GM12878 (cell line): Measurements from ENCODE around the gene ABCC2. TPM values are rescaled to one million over a fixed set of nuclear protein-coding genes. Genes with fewer than 3 reads are reported as not detected.
A peak's percentile ranks its signal among the peaks of the same experiment; 100 is the strongest.

Source experiments
- ATAC-seq: fragments of 200-7000 bp; cut with Tn5 transposase; 3 replicates; pipeline ENCODE4 v1.9.1; 2020; ENCODE audit warnings: mild to moderate bottlenecking, moderate library complexity
- BruUV-seq: library from RNA; stranded (reverse); fragments of 400-500 nt; replicated peaks from 2 replicates; lab custom pipeline; 2021; lab: Mats Ljungman, UMichigan
- CTCF ChIA-PET: fragments of 300-600 bp; sonication (Branson Sonifier 250); formaldehyde crosslinking; extraction: SDS; loops from one replicate; lab custom pipeline; 2021; ENCODE audit warnings: inconsistent platforms; lab: Yijun Ruan, JAX
- POLR2A ChIA-PET: fragments of 350-600 bp; formaldehyde crosslinking; extraction: SDS; loops from one replicate; lab custom pipeline; 2021; ENCODE audit warnings: inconsistent platforms; lab: Charles Lee
- RAD21 ChIA-PET: fragments of 300-600 bp; sonication (Branson Sonifier 250); formaldehyde crosslinking; loops from one replicate; lab custom pipeline; 2023; ENCODE audit warnings: antibody characterized with exemption; ENCODE audit not compliant: unreplicated experiment; lab: Charles Lee
- SMC1A ChIA-PET: fragments of 300-600 bp; sonication (Branson Sonifier 250); formaldehyde crosslinking; loops from one replicate; lab custom pipeline; 2023; ENCODE audit not compliant: unreplicated experiment, uncharacterized antibody; lab: Charles Lee
- DNase-seq: peaks from one replicate; pipeline ENCODE4 v3.0.0-alpha.2; 2011; ENCODE audit warnings: low read depth, low spot score
- FAIRE-seq: peaks from 3 replicates; lab custom pipeline; 2011; peaks lifted over from hg19 to GRCh38; lab: Jason Lieb, UNC
- H2AFZ ChIP-seq: 2 replicates; pipeline ENCODE4 v1.6.0; 2011; ENCODE audit warnings: low read depth, low read length, control low read depth; ENCODE audit not compliant: control insufficient read depth
- H3K27ac ChIP-seq: 2 replicates; pipeline ENCODE4 v1.5.1; 2011; ENCODE audit warnings: control low read depth; ENCODE audit not compliant: control insufficient read depth, insufficient read depth
- H3K27me3 ChIP-seq, 2 experiments: replicated peaks in 1 of 2; 2 replicates each; pipeline versions ENCODE4 v1.6.0 to v1.6.1; 2011; ENCODE audit warnings: low read length in 1 of 2; ENCODE audit not compliant: control insufficient read depth in 2 of 2, insufficient read depth in 2 of 2
- H3K36me3 ChIP-seq, 2 experiments: 2 replicates each; pipeline ENCODE4 v1.5.1; 2011; ENCODE audit warnings: low read length in 1 of 2; ENCODE audit not compliant: control insufficient read depth in 2 of 2, insufficient read depth in 2 of 2
- H3K4me1 ChIP-seq: 2 replicates; pipeline ENCODE4 v1.6.1; 2011; ENCODE audit warnings: mild to moderate bottlenecking, low read length, moderate library complexity, mixed read lengths; ENCODE audit not compliant: control insufficient read depth, insufficient read depth
- H3K4me2 ChIP-seq: 2 replicates; pipeline ENCODE4 v1.6.0; 2011; ENCODE audit warnings: control low read depth; ENCODE audit not compliant: control insufficient read depth, insufficient read depth
- H3K4me3 ChIP-seq: fragments of 200-600 bp; sonication (generic); 2 replicates; pipeline ENCODE4 v1.5.1; 2016
- H3K79me2 ChIP-seq: 2 replicates; pipeline ENCODE4 v1.6.0; 2011; ENCODE audit warnings: low read length; ENCODE audit not compliant: control insufficient read depth, insufficient read depth
- H3K9ac ChIP-seq: 2 replicates; pipeline ENCODE4 v1.8.0; 2011; ENCODE audit warnings: low read length, control low read depth, mixed read lengths; ENCODE audit not compliant: control insufficient read depth, insufficient read depth
- H3K9me3 ChIP-seq: replicated peaks from 3 replicates; pipeline ENCODE4 v1.5.1; 2011; ENCODE audit warnings: mild to moderate bottlenecking, low read length; ENCODE audit not compliant: control insufficient read depth, insufficient read depth
- H4K20me1 ChIP-seq: 2 replicates; pipeline ENCODE4 v1.6.0; 2011; ENCODE audit not compliant: control insufficient read depth, insufficient read depth
- ESRRA ChIP-seq: IDR thresholded peaks from 2 replicates; pipeline ENCODE4 v1.6.1; 2012; ENCODE audit warnings: mild to moderate bottlenecking, low read length, improper control_type of control experiment
- ETV6 ChIP-seq, 2 experiments: fragments of 450-650 bp in 1 of 2; IDR thresholded peaks in 1 of 2; conservative IDR thresholded peaks in 1 of 2; 2 replicates each; pipeline ENCODE4 v1.6.1; 2014; ENCODE audit warnings: antibody characterized with exemption in 1 of 2, borderline replicate concordance in 1 of 2, low read depth in 1 of 2, mild to moderate bottlenecking in 1 of 2, moderate library complexity in 1 of 2
- NFYA ChIP-seq: IDR thresholded peaks from 2 replicates; pipeline ENCODE4 v1.6.1; 2011; ENCODE audit warnings: low read depth, mild to moderate bottlenecking, low read length, improper control_type of control experiment, borderline replicate concordance
- POLR2A ChIP-seq: IDR thresholded peaks from 2 replicates; pipeline ENCODE4 v1.6.1; 2011; ENCODE audit warnings: low read depth, mild to moderate bottlenecking, low read length
- SREBF1 ChIP-seq: IDR thresholded peaks from 2 replicates; pipeline ENCODE4 v1.6.1; 2012; ENCODE audit warnings: mild to moderate bottlenecking, low read length
- ZNF24 ChIP-seq: fragments of 450-650 bp; IDR thresholded peaks from 2 replicates; pipeline ENCODE4 v1.6.1; 2017; ENCODE audit warnings: antibody characterized with exemption, mild to moderate bottlenecking
- WGBS: methylation state at CpG from one replicate; pipeline ENCODE4 v1.1.6; 2016; ENCODE audit warnings: low lambda C conversion rate; ENCODE audit not compliant: insufficient replicate concordance, insufficient coverage; ENCODE audit errors: missing lambda C conversion rate; 5-methylcytosine and 5-hydroxymethylcytosine counted together
- in situ Hi-C: fragments of 300-500 bp; cut with MboI; formaldehyde crosslinking; loops from 9 replicates; pipeline ENCODE4 v1.14.3; 2018; ENCODE audit warnings: mixed read lengths
- intact Hi-C: fragments of 100-400 bp; cut with micrococcal nuclease; formaldehyde crosslinking; loops from one replicate; pipeline ENCODE4 v1.14.2; 2022; ENCODE audit not compliant: unreplicated experiment
- polyA plus RNA-seq, 11 experiments: library from polyadenylated mRNA; depleted of rRNA in 4 of 11; unstranded in 6 of 11; stranded (reverse) in 5 of 11; fragments of >200 nt; fragmentation: Nextera tagmentation in 4 of 11; fragmentation: Illumina TruSeq in 1 of 11; extraction: Ambion mirVana in 4 of 11; extraction: Trizol in 1 of 11; gene quantifications; 1 replicate in 1 of 11; 2 replicates in 10 of 11; pipeline versions ENCODE4 v1.2.1 to v1.2.3, GENCODE V29; 2011 to 2016; ENCODE audit warnings: inconsistent platforms in 2 of 11, missing spikeins in 2 of 11, low read depth in 1 of 11
- total RNA-seq, 4 experiments: library from RNA; depleted of rRNA in 3 of 4; stranded (reverse); fragments of >200 nt in 3 of 4; fragmentation: Illumina TruSeq in 1 of 4; extraction: Trizol in 1 of 4; gene quantifications; 2 replicates each; pipeline versions ENCODE4 v1.2.1 to v1.2.3, GENCODE V29; 2013 to 2021
- TF ChIP-seq, protein P1 (sequence below): fragments of 450-650 bp; IDR thresholded peaks from 2 replicates; pipeline ENCODE4 v1.6.1; 2014; ENCODE audit warnings: mild to moderate bottlenecking
- TF ChIP-seq, protein P2 (sequence below): IDR thresholded peaks from 2 replicates; pipeline ENCODE4 v1.6.1; 2011; ENCODE audit warnings: low read depth, low read length, improper control_type of control experiment, borderline replicate concordance

ABCC2 gene
- total and polyA plus RNA-seq, 10 of the 15 experiments (the other 5 are each of a cell fraction or from before 2014, with no cell fraction given) = 0.02 to 0.95 (median 0.21) TPM

DNA sequence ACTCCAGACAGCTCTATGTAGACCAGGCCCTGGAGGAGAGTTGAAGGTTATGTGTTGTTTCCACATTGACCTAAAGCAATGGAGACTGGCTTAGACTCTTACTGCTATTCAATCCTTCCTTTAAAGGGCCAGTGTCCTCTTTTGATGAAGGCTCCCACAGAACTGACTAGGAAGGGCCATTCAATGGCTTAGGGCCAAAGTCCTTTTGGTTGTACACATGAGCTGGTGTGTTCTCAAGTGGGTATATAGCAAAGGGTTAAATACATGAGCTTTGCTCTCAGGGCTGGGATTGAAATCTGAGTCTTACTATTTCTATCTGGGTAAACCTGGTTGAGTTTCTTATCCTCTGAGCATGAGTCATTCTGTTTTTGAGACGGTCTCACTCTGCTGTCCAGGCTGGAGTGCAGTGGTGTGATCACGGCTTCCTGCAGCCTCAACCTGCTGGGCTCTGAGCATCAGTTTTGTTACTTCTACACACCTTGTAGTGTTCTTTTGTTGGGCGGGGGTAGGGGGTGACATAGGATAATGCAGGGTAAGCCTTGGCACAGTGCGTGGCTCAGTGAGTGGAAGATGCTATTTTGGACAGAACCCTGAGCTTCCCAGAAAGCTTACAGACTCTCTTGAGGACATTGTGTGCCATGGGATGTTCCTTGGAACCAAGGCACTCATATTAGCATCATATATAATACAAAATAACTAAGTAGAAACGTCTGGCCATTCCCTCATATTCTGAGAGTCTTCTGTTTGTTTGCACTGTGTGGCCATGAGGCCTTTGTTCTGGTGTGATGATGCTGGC lies 90.1 kb downstream of the ABCC2 start:
- intact Hi-C loops = no loop called here
- POLR2A ChIA-PET = no interaction called here

GRCh38 chr10:99873846-99874245 lies 91.4 kb downstream of the ABCC2 start:
- SMC1A ChIA-PET = interaction anchor here (0.7 kb wide), 1 partner anchor 172 kb away, joined by 3 read pairs; no protein-coding TSS in a partner anchor

More for the DNA sequence above, 90.1 kb downstream of the ABCC2 start:
- no peak overlapping the region for H3K9ac ChIP-seq
- no peak overlapping the region for H3K4me2 ChIP-seq
- no TSS peak for BruUV-seq
- FAIRE-seq = no peak
- H2AFZ ChIP-seq = no peak overlapping the region
- no peak for TF ChIP-seq ZNF24
- TF ChIP-seq, all 136 proteins: peak for 0
- WGBS = 28% methylated on average over 5 of the region's 5 CpGs
- in situ Hi-C loops = no loop called here
- Histone ChIP-seq H3K27ac (no peak overlapping the region), H3K4me3 (no peak overlapping the region), H3K4me1 (peaks cover 9% of the 10 kb centered on the region), H4K20me1 (no peaks in the 10 kb centered on the region), H3K36me3 (peaks cover 4 to 26% of the 10 kb centered on the region in 2 experiments), H3K27me3 (no peaks in the 10 kb centered on the region), H3K79me2 (no peaks in the 10 kb centered on the region), H3K9me3 (no peaks in the 10 kb centered on the region)
- DNase-seq (no peak), ATAC-seq (peak; percentile 29; the same call in 2 of the 3 replicates)
- RAD21 ChIA-PET = no interaction called here
- CTCF ChIA-PET = interaction anchor here (1.3 kb wide), 2 partner anchors 27 to 173 kb away, joined by 5 to 6 read pairs; no protein-coding TSS in a partner anchor
- SMC1A ChIA-PET = interaction anchor here (1.0 kb wide), 1 partner anchor 27 kb away, joined by 3 read pairs; no protein-coding TSS in a partner anchor

More at GRCh38 chr10:99873846-99874245, 91.4 kb downstream of the ABCC2 start:
- peak; percentile 60; the same call in 1 of the 2 replicates for TF ChIP-seq POLR2A
- TF ChIP-seq, protein P1, sequence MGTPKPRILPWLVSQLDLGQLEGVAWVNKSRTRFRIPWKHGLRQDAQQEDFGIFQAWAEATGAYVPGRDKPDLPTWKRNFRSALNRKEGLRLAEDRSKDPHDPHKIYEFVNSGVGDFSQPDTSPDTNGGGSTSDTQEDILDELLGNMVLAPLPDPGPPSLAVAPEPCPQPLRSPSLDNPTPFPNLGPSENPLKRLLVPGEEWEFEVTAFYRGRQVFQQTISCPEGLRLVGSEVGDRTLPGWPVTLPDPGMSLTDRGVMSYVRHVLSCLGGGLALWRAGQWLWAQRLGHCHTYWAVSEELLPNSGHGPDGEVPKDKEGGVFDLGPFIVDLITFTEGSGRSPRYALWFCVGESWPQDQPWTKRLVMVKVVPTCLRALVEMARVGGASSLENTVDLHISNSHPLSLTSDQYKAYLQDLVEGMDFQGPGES = no peak
- no peak for TF ChIP-seq NFYA
- TF ChIP-seq ESRRA = no peak
- TF ChIP-seq ETV6 (conservative IDR thresholded peaks at IDR 0.05 in 1 of 2, IDR thresholded peaks at IDR 0.05 in 1 of 2; ENCODE audit: borderline replicate concordance in 1 of 2, low read depth in 1 of 2) = no peak
- TF ChIP-seq, protein P2, sequence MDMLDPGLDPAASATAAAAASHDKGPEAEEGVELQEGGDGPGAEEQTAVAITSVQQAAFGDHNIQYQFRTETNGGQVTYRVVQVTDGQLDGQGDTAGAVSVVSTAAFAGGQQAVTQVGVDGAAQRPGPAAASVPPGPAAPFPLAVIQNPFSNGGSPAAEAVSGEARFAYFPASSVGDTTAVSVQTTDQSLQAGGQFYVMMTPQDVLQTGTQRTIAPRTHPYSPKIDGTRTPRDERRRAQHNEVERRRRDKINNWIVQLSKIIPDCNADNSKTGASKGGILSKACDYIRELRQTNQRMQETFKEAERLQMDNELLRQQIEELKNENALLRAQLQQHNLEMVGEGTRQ = no peak
- no peak for TF ChIP-seq SREBF1
- ChIA-PET CTCF (no interaction called here), RAD21 (interaction anchor here (1.2 kb wide), 1 partner anchor 173 kb away, joined by 5 read pairs; no protein-coding TSS in a partner anchor), POLR2A (no interaction called here)
- in situ Hi-C loops (no loop called here), intact Hi-C loops (no loop called here)
- BruUV-seq = no TSS peak
- WGBS = 98% methylated on average over 5 of the region's 5 CpGs
- Histone ChIP-seq H3K4me2 (no peak overlapping the region), H3K4me1 (peaks cover 9% of the 10 kb centered on the region), H3K9me3 (no peaks in the 10 kb centered on the region), H4K20me1 (no peaks in the 10 kb centered on the region), H3K79me2 (no peaks in the 10 kb centered on the region), H2AFZ (no peak overlapping the region), H3K4me3 (no peak overlapping the region), H3K9ac (no peak overlapping the region), H3K27ac (no peak overlapping the region), H3K27me3 (no peaks in the 10 kb centered on the region), H3K36me3 (peaks cover 9 to 26% of the 10 kb centered on the region in 2 experiments)
- ATAC-seq (no peak; the same call in 2 of the 3 replicates), FAIRE-seq (no peak), DNase-seq (no peak)
